Neuron (in vitro differentiated cells): ENCODE measurements around the gene PRKCE.

Source experiments
- H2AFZ ChIP-seq: one replicate; pipeline ENCODE4 v1.6.1; 2013; ENCODE audit warnings: low read depth, mild to moderate bottlenecking, inconsistent platforms, low read length, moderate library complexity
- H3K27me3 ChIP-seq: one replicate; pipeline ENCODE4 v1.6.1; 2013; ENCODE audit warnings: low read length; ENCODE audit not compliant: insufficient read depth
- H3K36me3 ChIP-seq: one replicate; pipeline ENCODE4 v1.6.1; 2013; ENCODE audit warnings: low read length; ENCODE audit not compliant: insufficient read depth
- H3K4me1 ChIP-seq: one replicate; pipeline ENCODE4 v1.6.1; 2013; ENCODE audit warnings: low read length; ENCODE audit not compliant: insufficient read depth
- H3K4me3 ChIP-seq: 2 replicates; pipeline ENCODE4 v1.5.1; 2013; ENCODE audit warnings: mild to moderate bottlenecking, low read length, moderate library complexity
- H3K9me3 ChIP-seq: one replicate; pipeline ENCODE4 v1.6.1; 2013; ENCODE audit warnings: low read length

The PRKCE gene

GRCh38 chr2:46230677-46231425 is 579.4 kb downstream of the PRKCE start:
- no peak overlapping the region for H2AFZ ChIP-seq
- H3K9me3 ChIP-seq = no peaks in the 10 kb centered on the region
- no peaks in the 10 kb centered on the region for H3K27me3 ChIP-seq
- H3K4me3 ChIP-seq = no peak overlapping the region
- H3K36me3 ChIP-seq = no peaks in the 10 kb centered on the region
- peaks cover 11% of the 10 kb centered on the region for H3K4me1 ChIP-seq

GRCh38 chr2:46231721-46232120 is 580.2 kb downstream of the PRKCE start:
- Histone ChIP-seq H3K9me3 (no peaks in the 10 kb centered on the region), H3K27me3 (no peaks in the 10 kb centered on the region)

GRCh38 chr2:46232860-46233259 is 581.4 kb downstream of the PRKCE start:
- no peaks in the 10 kb centered on the region for H3K9me3 ChIP-seq
- H2AFZ ChIP-seq = no peak overlapping the region
- peaks cover 11% of the 10 kb centered on the region for H3K4me1 ChIP-seq
- H3K4me3 ChIP-seq = no peak overlapping the region
- H3K36me3 ChIP-seq = no peaks in the 10 kb centered on the region
- no peaks in the 10 kb centered on the region for H3K27me3 ChIP-seq

More at GRCh38 chr2:46231721-46232120, 580.2 kb downstream of the PRKCE start:
- Histone ChIP-seq H3K36me3 (no peaks in the 10 kb centered on the region), H3K4me3 (no peak overlapping the region), H2AFZ (no peak overlapping the region), H3K4me1 (peaks cover 11% of the 10 kb centered on the region)

GRCh38 chr2:46236006-46236875 is 584.8 kb downstream of the PRKCE start:
- Histone ChIP-seq H2AFZ (no peak overlapping the region), H3K4me1 (no peaks in the 10 kb centered on the region), H3K27me3 (no peaks in the 10 kb centered on the region), H3K36me3 (no peaks in the 10 kb centered on the region), H3K4me3 (no peak overlapping the region), H3K9me3 (no peaks in the 10 kb centered on the region)

- H3K27me3 ChIP-seq = no peaks in the 10 kb centered on the region
- H3K9me3 ChIP-seq = no peaks in the 10 kb centered on the region
Measured at GRCh38 chr2:46236876-46237859, 585.7 kb downstream of the PRKCE start.

More at GRCh38 chr2:46236876-46237859, 585.7 kb downstream of the PRKCE start:
- H3K36me3 ChIP-seq = no peaks in the 10 kb centered on the region
- H2AFZ ChIP-seq = no peak overlapping the region
- H3K4me3 ChIP-seq = no peak overlapping the region
- no peaks in the 10 kb centered on the region for H3K4me1 ChIP-seq
